Activated CD4-positive, alpha-beta T cell treated with anti-CD3 and anti-CD28 coated beads, Interleukin-2, amount 50 U/mL, for 1 hour (primary cell): ENCODE data around the gene AQP2.

Experiments used
- DNase-seq: peaks from one replicate; pipeline ENCODE4 v3.0.0-alpha.2; 2020

The AQP2 gene

DNA sequence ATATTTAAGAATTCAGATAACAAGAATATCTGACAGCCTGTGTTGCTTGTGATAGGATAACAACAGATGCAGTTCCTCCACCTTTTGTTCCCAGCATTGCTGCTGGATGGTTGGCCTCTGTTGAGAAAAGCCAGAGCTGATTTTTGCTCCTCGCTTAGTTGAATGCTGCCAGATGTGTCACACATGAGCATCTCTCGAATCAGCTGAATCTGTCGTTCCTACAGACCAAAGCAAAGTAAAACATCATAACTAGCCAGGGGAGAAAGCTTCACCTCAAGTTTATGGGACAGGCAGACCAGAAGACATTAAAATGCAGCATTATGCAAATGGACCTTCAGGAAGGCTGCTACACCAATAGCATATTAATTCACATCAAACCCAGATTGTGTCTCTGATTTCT, 54.6 kb downstream of the AQP2 start:
- DNase-seq: no peak

DNA sequence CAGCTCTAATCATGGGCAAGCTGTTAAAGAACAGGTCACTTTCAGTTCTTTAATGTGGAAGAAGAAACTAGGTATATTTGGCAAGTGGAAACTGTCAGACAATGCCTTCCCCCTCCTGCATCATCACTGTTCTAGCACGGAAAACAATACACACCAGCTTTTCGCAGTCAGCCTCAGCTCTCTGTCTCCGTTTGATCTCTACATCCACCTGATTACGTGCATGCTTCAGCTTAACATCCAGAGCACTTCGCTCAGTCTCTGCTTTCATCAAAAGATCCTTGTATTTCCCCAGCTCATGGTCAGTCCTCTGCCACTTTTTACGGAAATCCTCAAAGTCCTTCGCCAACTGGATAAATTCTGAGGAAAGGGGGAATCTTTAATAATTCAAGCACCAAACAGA, 55.7 kb downstream of the AQP2 start:
- DNase-seq: no peak

DNA sequence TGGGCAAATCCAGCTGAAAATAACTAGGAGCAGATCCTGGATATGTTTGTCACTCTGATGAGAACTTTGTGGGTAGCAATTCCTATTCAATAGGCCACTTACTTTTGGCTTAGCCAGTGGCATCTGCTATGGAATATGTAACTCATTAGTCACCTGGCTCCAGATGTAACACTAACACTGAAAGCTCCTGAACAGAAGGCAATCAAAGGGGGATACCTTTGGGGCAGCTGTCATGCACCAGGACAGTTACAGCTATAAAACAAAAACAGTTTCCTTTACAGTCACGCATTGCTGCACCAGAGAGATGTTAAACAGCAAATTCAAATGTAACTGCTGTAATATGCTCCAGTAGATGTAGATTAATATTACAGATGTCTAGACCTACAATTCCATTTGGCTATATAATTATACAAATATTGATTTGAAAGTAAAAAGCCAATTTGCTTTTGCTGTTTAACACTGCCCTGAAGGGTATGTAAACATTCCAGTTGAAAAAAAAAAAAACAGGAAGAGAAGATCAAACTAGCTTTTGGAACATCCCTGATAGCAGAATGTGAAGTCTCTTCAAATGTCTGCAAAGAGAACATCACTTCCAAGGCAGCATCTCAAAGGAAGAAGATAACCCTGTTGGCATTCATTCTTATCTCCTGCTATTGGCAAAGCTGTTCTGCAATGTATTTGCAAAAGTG, 56.4 kb downstream of the AQP2 start:
- no peak for DNase-seq
